HEK293 (cell line): Measurements from ENCODE around the gene LTC4S.

Experiments
- CTCF ChIA-PET: fragments of 350-600 bp; formaldehyde crosslinking; extraction: SDS; loops from one replicate; lab custom pipeline; 2021; ENCODE audit warnings: antibody characterized with exemption; lab: Yijun Ruan, JAX
- POLR2A ChIA-PET: fragments of 300-600 bp; formaldehyde crosslinking; extraction: SDS; loops from one replicate; lab custom pipeline; 2020; ENCODE audit warnings: antibody characterized with exemption, inconsistent platforms; lab: Yijun Ruan, JAX
- H3K27ac ChIP-seq: fragments of 200-500 bp; sonication (Bioruptor generic); 2 replicates; pipeline ENCODE4 v1.5.1; 2014; ENCODE audit warnings: low read depth, low read length, control low read depth, inconsistent platforms; ENCODE audit errors: extremely low read depth
- H3K36me3 ChIP-seq, 2 experiments: fragments of 200-500 bp in 1 of 2; sonication (Bioruptor generic) in 1 of 2; 1 replicate in 1 of 2; 2 replicates in 1 of 2; pipeline ENCODE4 v1.5.1; 2014 to 2017; ENCODE audit warnings: inconsistent platforms in 2 of 2, low read length in 2 of 2; ENCODE audit not compliant: control insufficient read depth in 2 of 2, insufficient read depth in 1 of 2
- H3K4me1 ChIP-seq: fragments of 200-500 bp; sonication (Bioruptor generic); 2 replicates; pipeline ENCODE4 v1.5.1; 2014; ENCODE audit warnings: mild to moderate bottlenecking, low read length, inconsistent platforms; ENCODE audit not compliant: control insufficient read depth, insufficient read depth
- H3K4me3 ChIP-seq: 2 replicates; pipeline ENCODE4 v1.5.1; 2011; ENCODE audit warnings: low read depth, mild to moderate bottlenecking, control low read depth, low read length, moderate library complexity
- H3K9me3 ChIP-seq: fragments of 200-500 bp; sonication (Bioruptor generic); 2 replicates; pipeline ENCODE4 v1.5.1; 2014; ENCODE audit warnings: low read depth, low read length, inconsistent platforms; ENCODE audit not compliant: control insufficient read depth, insufficient read depth
- KLF17 ChIP-seq: fragments of 450-650 bp; formaldehyde crosslinking; IDR thresholded peaks from 2 replicates; pipeline ENCODE4 v1.5.1; 2016; ENCODE audit warnings: missing biosample characterization, missing genetic modification characterization
- ZIC2 ChIP-seq: fragments of 450-650 bp; formaldehyde crosslinking; IDR thresholded peaks from 2 replicates; pipeline ENCODE4 v1.5.1; 2016; ENCODE audit warnings: missing biosample characterization, missing genetic modification characterization
- ZNF121 ChIP-seq: fragments of 450-650 bp; formaldehyde crosslinking; IDR thresholded peaks from 2 replicates; pipeline ENCODE4 v1.5.1; 2016; ENCODE audit warnings: missing biosample characterization, missing genetic modification characterization
- ZNF132 ChIP-seq: fragments of 450-650 bp; formaldehyde crosslinking; IDR thresholded peaks from 2 replicates; pipeline ENCODE4 v1.5.1; 2017; ENCODE audit warnings: missing biosample characterization, missing genetic modification characterization, borderline replicate concordance
- ZNF19 ChIP-seq: fragments of 450-650 bp; formaldehyde crosslinking; IDR thresholded peaks from 2 replicates; pipeline ENCODE4; 2016; ENCODE audit warnings: missing biosample characterization, missing genetic modification characterization, low read depth
- ZNF2 ChIP-seq: fragments of 450-650 bp; formaldehyde crosslinking; IDR thresholded peaks from 2 replicates; pipeline ENCODE4 v1.5.1; 2016; ENCODE audit warnings: missing biosample characterization, missing genetic modification characterization
- ZNF280C ChIP-seq: fragments of 450-650 bp; formaldehyde crosslinking; IDR thresholded peaks from 2 replicates; pipeline ENCODE4 v1.5.1; 2016; ENCODE audit warnings: missing biosample characterization, missing genetic modification characterization
- ZNF423 ChIP-seq: fragments of 450-650 bp; formaldehyde crosslinking; IDR thresholded peaks from 2 replicates; pipeline ENCODE4 v1.5.1; 2016; ENCODE audit warnings: missing biosample characterization, missing genetic modification characterization
- ZNF558 ChIP-seq: fragments of 450-650 bp; formaldehyde crosslinking; IDR thresholded peaks from 2 replicates; pipeline ENCODE4 v1.5.1; 2016; ENCODE audit warnings: missing biosample characterization, missing genetic modification characterization
- ZNF623 ChIP-seq: fragments of 450-650 bp; formaldehyde crosslinking; IDR thresholded peaks from 2 replicates; pipeline ENCODE4 v1.5.1; 2016; ENCODE audit warnings: missing biosample characterization, missing genetic modification characterization
- ZNF660 ChIP-seq: fragments of 450-650 bp; IDR thresholded peaks from 2 replicates; pipeline ENCODE4 v1.5.1; 2018; ENCODE audit warnings: missing biosample characterization, mild to moderate bottlenecking, missing genetic modification characterization
- ZNF664 ChIP-seq: fragments of 450-650 bp; formaldehyde crosslinking; IDR thresholded peaks from 2 replicates; pipeline ENCODE4 v1.5.1; 2016; ENCODE audit warnings: missing biosample characterization, missing genetic modification characterization
- TF ChIP-seq, protein P1 (sequence below): fragments of 450-650 bp; formaldehyde crosslinking; optimal IDR thresholded peaks from 2 replicates; pipeline ENCODE3; 2016; ENCODE audit warnings: missing biosample characterization, mild to moderate bottlenecking, missing genetic modification characterization
- TF ChIP-seq, protein P2 (sequence below): fragments of 450-650 bp; formaldehyde crosslinking; IDR thresholded peaks from 2 replicates; pipeline ENCODE4 v1.5.1; 2017; ENCODE audit warnings: missing biosample characterization, missing genetic modification characterization
- TF ChIP-seq, protein P3 (sequence below): fragments of 450-650 bp; formaldehyde crosslinking; IDR thresholded peaks from 2 replicates; pipeline ENCODE4 v1.5.1; 2016; ENCODE audit warnings: missing biosample characterization, missing genetic modification characterization
- TF ChIP-seq, protein P4 (sequence below): fragments of 450-650 bp; formaldehyde crosslinking; IDR thresholded peaks from 2 replicates; pipeline ENCODE4 v1.5.1; 2016; ENCODE audit warnings: missing biosample characterization, missing genetic modification characterization
- TF ChIP-seq, protein P5 (sequence below): fragments of 450-650 bp; IDR thresholded peaks from 2 replicates; pipeline ENCODE4 v1.5.1; 2018; ENCODE audit warnings: missing biosample characterization, mild to moderate bottlenecking, missing genetic modification characterization

Gene LTC4S

DNA sequence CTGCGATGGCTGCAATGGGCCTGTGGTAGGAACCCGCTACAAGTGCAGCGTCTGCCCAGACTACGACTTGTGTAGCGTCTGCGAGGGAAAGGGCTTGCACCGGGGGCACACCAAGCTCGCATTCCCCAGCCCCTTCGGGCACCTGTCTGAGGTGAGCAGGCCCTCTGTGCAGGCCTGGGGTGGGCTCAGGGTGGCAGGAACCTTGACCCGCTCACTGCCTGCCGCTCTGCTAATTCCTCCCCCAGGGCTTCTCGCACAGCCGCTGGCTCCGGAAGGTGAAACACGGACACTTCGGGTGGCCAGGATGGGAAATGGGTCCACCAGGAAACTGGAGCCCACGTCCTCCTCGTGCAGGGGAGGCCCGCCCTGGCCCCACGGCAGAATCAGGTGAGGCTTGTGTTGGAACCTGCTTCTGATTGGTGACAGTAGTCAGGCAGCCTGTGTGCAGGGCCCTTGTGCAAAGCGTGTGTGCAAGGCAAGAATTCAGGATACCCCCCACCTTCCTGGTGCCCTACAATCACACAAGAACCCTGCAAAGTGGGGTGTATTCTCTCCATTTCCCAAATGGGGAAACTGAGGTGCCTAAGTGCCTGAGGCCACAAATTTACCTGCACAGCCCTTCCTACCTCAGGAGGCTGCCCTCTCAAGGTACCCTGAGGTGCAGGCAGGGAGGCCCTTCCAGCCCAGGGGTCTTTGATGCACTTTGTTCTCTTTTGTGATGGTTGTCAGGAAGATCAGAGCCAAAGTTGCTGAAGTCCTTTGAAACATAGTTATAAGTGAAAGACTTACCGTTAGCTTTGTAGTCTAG lies 30.4 kb downstream of the LTC4S start:
- Histone ChIP-seq H3K27ac (no peak overlapping the region), H3K4me1 (peaks cover 17% of the 10 kb centered on the region), H3K9me3 (no peaks in the 10 kb centered on the region), H3K36me3 (peaks cover 27 to 69% of the 10 kb centered on the region in 2 experiments), H3K4me3 (no peak overlapping the region)
- CTCF ChIA-PET, result no interaction called here
- TF ChIP-seq ZNF558 (tag by site-specific recombination) (no peak), ZNF423 (tag by site-specific recombination) (no peak), KLF17 (no peak), ZNF2 (tag by site-specific recombination) (no peak), ZIC2 (tag by site-specific recombination) (no peak), ZNF121 (tag by site-specific recombination) (no peak), ZNF132 (tag by site-specific recombination) (no peak), ZNF660 (no peak), ZNF664 (tag by site-specific recombination) (no peak), ZNF280C (no peak), ZNF623 (tag by site-specific recombination) (no peak), ZNF19 (no peak)
- TF ChIP-seq, protein P1, sequence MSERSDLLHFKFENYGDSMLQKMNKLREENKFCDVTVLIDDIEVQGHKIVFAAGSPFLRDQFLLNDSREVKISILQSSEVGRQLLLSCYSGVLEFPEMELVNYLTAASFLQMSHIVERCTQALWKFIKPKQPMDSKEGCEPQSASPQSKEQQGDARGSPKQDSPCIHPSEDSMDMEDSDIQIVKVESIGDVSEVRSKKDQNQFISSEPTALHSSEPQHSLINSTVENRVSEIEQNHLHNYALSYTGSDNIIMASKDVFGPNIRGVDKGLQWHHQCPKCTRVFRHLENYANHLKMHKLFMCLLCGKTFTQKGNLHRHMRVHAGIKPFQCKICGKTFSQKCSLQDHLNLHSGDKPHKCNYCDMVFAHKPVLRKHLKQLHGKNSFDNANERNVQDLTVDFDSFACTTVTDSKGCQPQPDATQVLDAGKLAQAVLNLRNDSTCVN, result no peak
- TF ChIP-seq, protein P2, sequence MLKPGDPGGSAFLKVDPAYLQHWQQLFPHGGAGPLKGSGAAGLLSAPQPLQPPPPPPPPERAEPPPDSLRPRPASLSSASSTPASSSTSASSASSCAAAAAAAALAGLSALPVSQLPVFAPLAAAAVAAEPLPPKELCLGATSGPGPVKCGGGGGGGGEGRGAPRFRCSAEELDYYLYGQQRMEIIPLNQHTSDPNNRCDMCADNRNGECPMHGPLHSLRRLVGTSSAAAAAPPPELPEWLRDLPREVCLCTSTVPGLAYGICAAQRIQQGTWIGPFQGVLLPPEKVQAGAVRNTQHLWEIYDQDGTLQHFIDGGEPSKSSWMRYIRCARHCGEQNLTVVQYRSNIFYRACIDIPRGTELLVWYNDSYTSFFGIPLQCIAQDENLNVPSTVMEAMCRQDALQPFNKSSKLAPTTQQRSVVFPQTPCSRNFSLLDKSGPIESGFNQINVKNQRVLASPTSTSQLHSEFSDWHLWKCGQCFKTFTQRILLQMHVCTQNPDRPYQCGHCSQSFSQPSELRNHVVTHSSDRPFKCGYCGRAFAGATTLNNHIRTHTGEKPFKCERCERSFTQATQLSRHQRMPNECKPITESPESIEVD (tag by site-specific recombination), result no peak
- TF ChIP-seq, protein P3, sequence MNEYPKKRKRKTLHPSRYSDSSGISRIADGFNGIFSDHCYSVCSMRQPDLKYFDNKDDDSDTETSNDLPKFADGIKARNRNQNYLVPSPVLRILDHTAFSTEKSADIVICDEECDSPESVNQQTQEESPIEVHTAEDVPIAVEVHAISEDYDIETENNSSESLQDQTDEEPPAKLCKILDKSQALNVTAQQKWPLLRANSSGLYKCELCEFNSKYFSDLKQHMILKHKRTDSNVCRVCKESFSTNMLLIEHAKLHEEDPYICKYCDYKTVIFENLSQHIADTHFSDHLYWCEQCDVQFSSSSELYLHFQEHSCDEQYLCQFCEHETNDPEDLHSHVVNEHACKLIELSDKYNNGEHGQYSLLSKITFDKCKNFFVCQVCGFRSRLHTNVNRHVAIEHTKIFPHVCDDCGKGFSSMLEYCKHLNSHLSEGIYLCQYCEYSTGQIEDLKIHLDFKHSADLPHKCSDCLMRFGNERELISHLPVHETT (tag by site-specific recombination), result no peak
- TF ChIP-seq, protein P4, sequence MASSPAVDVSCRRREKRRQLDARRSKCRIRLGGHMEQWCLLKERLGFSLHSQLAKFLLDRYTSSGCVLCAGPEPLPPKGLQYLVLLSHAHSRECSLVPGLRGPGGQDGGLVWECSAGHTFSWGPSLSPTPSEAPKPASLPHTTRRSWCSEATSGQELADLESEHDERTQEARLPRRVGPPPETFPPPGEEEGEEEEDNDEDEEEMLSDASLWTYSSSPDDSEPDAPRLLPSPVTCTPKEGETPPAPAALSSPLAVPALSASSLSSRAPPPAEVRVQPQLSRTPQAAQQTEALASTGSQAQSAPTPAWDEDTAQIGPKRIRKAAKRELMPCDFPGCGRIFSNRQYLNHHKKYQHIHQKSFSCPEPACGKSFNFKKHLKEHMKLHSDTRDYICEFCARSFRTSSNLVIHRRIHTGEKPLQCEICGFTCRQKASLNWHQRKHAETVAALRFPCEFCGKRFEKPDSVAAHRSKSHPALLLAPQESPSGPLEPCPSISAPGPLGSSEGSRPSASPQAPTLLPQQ (tag by site-specific recombination), result no peak
- TF ChIP-seq, protein P5, sequence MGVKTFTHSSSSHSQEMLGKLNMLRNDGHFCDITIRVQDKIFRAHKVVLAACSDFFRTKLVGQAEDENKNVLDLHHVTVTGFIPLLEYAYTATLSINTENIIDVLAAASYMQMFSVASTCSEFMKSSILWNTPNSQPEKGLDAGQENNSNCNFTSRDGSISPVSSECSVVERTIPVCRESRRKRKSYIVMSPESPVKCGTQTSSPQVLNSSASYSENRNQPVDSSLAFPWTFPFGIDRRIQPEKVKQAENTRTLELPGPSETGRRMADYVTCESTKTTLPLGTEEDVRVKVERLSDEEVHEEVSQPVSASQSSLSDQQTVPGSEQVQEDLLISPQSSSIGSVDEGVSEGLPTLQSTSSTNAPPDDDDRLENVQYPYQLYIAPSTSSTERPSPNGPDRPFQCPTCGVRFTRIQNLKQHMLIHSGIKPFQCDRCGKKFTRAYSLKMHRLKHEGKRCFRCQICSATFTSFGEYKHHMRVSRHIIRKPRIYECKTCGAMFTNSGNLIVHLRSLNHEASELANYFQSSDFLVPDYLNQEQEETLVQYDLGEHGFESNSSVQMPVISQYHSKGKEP (tag by site-specific recombination), result no peak
- POLR2A ChIA-PET, result no interaction called here
